ENCODE measurements around the gene LIN28B. TPM values are rescaled to one million over a fixed set of nuclear protein-coding genes. Genes with fewer than 3 reads are reported as not detected.

Gene LIN28B, protein sequence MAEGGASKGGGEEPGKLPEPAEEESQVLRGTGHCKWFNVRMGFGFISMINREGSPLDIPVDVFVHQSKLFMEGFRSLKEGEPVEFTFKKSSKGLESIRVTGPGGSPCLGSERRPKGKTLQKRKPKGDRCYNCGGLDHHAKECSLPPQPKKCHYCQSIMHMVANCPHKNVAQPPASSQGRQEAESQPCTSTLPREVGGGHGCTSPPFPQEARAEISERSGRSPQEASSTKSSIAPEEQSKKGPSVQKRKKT
- not detected in 2 replicates for total RNA-seq

DNA sequence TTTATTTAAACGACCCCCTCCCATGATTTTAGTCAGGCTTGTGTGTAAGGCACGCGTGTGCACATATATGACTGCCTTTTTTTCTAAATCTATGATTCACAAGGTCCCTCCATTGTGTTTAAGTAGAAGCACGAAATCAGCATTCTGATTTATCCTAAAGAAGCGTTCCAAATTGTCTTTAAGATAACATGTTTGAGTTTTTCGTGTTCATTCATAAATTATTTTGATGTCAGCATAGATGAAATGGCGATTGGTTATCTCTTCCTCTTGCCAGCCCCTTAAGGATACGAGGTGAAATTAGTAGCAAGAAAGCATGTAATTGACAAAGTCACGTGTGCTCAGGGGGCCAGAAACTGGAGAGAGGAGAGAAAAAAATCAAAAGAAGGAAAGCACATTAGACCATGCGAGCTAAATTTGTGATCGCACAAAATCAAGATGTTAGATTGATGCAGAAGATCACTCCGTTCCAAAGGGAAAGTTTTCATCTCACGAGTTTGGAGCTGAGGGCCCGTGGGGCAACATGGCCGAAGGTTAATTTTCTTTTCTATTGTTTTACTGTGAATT, at the start of gene LIN28B:
Gene LIN28B (plus strand): TSS at position 377 of the 564 bp plus-strand sequence. CDS start 144 bp downstream, at position 521.

Other genes starting within 250 kb of the LIN28B start
- 17.5 and 19.1 TPM in 2 replicates for gene HACE1, start 97.2 kb upstream of the LIN28B start, total RNA-seq
- gene POPDC3, start 222.9 kb downstream of the LIN28B start, total RNA-seq = 4.9 and 7.9 TPM in 2 replicates

All from bronchial smooth muscle cell (primary cell).